Measurements from ENCODE around the gene DTNB.

The DTNB gene

DNA sequence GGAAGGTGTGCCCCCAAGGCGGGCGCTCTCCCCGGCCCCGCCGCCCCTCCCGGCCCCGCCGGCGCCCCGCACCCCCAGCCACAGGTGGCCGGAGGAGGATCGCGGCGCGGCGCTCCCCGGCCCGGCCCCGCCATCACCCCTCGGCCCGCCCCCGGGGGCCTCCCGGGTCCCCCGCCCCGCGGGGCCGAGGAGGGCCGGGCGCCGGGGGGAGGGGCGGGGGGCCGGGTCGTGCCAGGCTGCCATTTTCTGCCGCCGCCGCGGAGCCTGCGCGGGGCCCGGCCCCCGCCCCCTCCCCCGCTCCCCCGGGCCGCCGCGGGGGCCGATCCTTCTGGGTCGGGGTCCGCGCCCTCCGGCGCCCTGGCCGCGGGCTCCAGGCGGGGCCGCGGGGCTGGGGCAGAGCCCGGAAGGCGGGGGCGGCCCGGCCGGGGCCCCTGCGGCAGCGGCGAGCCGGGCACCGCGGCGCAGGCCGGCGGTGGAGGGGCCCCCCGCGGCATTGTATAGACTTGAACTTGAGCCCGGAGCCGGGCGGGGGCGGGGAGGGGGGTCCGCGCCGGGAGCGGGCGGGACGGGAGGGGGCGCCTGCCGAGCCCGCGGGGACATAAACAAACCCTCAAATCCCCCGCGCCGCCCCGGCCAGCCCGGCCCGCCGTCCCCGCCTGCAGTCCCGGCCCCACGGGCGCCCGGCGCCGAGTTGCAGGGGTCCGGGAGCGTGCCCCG, 332.2 kb downstream of the DTNB start:
- Histone ChIP-seq H3K4me3 (ENCODE audit: low read depth, low read length) (peak overlapping the region; percentile 46), H3K36me3 (peaks cover 3% of the 10 kb centered on the region; the same call in 1 of the 2 replicates), H3K9me3 (ENCODE audit: severe bottlenecking) (no peaks in the 10 kb centered on the region), H3K27me3 (ENCODE audit: insufficient read depth, low read depth, severe bottlenecking) (no peaks in the 10 kb centered on the region), H3K27ac (no peak overlapping the region)
- DNase-seq: no peak
- TF ChIP-seq, protein P1, sequence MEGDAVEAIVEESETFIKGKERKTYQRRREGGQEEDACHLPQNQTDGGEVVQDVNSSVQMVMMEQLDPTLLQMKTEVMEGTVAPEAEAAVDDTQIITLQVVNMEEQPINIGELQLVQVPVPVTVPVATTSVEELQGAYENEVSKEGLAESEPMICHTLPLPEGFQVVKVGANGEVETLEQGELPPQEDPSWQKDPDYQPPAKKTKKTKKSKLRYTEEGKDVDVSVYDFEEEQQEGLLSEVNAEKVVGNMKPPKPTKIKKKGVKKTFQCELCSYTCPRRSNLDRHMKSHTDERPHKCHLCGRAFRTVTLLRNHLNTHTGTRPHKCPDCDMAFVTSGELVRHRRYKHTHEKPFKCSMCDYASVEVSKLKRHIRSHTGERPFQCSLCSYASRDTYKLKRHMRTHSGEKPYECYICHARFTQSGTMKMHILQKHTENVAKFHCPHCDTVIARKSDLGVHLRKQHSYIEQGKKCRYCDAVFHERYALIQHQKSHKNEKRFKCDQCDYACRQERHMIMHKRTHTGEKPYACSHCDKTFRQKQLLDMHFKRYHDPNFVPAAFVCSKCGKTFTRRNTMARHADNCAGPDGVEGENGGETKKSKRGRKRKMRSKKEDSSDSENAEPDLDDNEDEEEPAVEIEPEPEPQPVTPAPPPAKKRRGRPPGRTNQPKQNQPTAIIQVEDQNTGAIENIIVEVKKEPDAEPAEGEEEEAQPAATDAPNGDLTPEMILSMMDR (IDR thresholded peaks at IDR 0.05; ENCODE audit: low read depth, low read length): no peak

DNA sequence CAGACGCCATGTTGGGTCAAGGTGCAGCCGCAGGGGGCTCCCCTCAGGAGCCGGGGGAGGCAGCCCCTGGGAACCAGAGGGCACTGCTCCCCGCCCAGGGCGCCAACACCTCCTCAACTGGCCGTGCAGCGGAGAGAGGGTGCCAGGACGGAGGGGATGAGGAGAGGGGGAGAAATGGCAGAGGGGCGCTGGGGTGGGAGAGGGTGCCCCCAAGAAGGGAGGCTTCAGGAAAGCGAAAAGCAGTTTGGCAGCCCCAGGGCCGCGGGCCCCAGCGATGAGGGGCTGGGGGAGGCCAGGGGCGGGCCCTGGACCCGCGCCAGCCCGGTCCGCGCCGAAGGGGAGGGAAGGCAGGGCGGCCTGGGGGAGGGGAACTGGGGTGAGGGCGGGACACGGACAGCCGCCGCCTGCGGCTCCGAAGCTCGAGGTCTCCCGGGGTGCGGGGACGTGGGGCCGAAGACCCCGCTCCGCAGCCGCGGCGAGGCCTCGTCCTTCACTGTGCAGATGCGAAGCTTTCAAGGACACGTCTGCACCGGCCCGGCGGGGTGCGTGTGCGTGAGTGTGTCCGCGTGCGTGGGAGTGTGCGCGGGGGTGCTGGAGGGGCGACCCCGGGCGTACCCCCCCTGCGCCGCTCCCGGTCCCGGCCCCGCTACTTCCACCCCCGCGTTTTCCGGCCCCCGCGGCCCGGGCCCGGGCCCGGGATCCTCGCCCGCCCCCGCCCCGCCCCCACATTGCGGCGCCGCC, 333.0 kb downstream of the DTNB start:
- H3K9me3 ChIP-seq (ENCODE audit: severe bottlenecking): no peaks in the 10 kb centered on the region
- no peak for DNase-seq
- H3K27ac ChIP-seq: peak overlapping the region; percentile 70
- H3K27me3 ChIP-seq (ENCODE audit: insufficient read depth, low read depth, severe bottlenecking): no peaks in the 10 kb centered on the region
- TF ChIP-seq, protein P1 (IDR thresholded peaks at IDR 0.05; ENCODE audit: low read depth, low read length): no peak
- H3K4me3 ChIP-seq (ENCODE audit: low read depth, low read length): peak overlapping the region; percentile 46
- H3K36me3 ChIP-seq: peaks cover 3% of the 10 kb centered on the region; the same call in 1 of the 2 replicates

DNA sequence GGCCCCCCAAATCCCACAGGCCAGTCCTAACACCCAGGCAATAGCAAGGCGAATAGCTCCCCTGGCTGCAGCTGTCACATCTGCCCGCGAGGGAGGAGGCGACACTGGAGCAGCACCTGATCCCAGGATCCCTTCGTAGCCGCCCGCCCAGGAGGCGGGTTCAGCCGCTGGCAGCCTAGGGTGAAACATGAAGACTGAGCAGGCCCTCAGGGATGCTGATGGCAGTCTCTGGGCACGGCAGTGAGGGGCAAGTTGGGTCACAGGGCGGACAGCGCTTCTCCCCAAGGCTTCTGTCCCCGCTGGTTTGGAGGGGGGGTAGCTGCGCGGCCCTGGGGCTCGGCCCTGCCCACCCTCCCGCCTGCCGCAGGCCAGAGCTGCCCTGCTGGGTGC, 333.6 kb downstream of the DTNB start:
- peak overlapping the region; percentile 46 for H3K4me3 ChIP-seq (ENCODE audit: low read depth, low read length)
- no peaks in the 10 kb centered on the region for H3K9me3 ChIP-seq (ENCODE audit: severe bottlenecking)
- DNase-seq: peak; percentile 60
- H3K27ac ChIP-seq: peak overlapping the region; percentile 70
- H3K36me3 ChIP-seq: peaks cover 3% of the 10 kb centered on the region; the same call in 1 of the 2 replicates
- TF ChIP-seq, protein P1 (IDR thresholded peaks at IDR 0.05; ENCODE audit: low read depth, low read length): no peak
- H3K27me3 ChIP-seq (ENCODE audit: insufficient read depth, low read depth, severe bottlenecking): no peaks in the 10 kb centered on the region

DNA sequence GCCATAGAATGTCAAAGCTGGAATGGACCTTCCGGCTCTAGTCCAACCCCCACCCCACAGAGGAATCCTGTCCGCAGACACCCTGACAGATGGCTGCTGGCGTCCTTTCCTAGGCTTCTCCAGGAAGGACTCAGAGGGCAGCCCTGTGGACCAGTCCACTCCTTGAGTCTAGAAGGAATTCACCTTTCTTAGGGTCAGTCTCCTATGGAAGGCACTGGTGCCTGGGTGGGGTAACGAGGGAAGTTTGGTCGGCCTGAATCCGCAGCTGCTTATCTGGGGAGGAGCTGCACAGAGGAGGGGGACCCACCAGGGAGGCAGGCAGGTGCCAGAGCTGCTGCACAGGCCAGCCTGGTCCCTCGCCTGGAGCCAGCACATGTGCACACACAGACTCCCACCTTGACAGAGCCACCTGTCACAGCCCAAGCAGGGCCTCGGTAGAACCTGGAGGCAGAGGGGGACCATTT, 334.1 kb downstream of the DTNB start:
- H3K36me3 ChIP-seq: peaks cover 3% of the 10 kb centered on the region; the same call in 1 of the 2 replicates
- DNase-seq: peak; percentile 93
- H3K27ac ChIP-seq: peak overlapping the region; percentile 70
- H3K27me3 ChIP-seq (ENCODE audit: insufficient read depth, low read depth, severe bottlenecking): no peaks in the 10 kb centered on the region
- TF ChIP-seq, protein P1 (IDR thresholded peaks at IDR 0.05; ENCODE audit: low read depth, low read length): no peak
- H3K4me3 ChIP-seq (ENCODE audit: low read depth, low read length): no peak overlapping the region
- no peaks in the 10 kb centered on the region for H3K9me3 ChIP-seq (ENCODE audit: severe bottlenecking)

DNA sequence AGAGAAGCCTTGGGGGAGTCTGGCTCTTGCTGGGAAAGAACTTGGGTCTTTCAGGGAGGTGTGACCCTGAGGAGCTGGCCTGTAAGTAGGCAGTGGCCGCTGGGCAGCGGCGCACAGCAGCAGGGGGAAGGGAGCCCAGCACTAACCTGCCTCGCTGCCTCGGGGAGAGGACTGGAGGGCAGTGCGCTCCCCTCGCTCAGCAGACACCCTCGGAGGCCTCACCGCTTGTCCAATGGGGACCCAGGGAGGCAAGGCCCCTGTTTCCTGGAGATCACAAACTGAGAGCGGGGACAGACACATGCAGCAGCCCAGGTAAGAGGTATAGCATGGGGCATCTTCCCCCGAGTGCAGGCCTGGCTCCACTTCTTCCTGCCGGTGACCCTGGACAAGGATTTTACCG, 335.0 kb downstream of the DTNB start:
- Histone ChIP-seq H3K27me3 (ENCODE audit: insufficient read depth, low read depth, severe bottlenecking) (no peaks in the 10 kb centered on the region), H3K9me3 (ENCODE audit: severe bottlenecking) (no peaks in the 10 kb centered on the region), H3K27ac (peak overlapping the region; percentile 70), H3K36me3 (peaks cover 3% of the 10 kb centered on the region; the same call in 1 of the 2 replicates), H3K4me3 (ENCODE audit: low read depth, low read length) (no peak overlapping the region)
- DNase-seq: no peak
- TF ChIP-seq, protein P1 (IDR thresholded peaks at IDR 0.05; ENCODE audit: low read depth, low read length): no peak
